OCI-LY7 (cell line): ENCODE results near the gene HEYL.

Experiments
- EZH2phosphoT487 ChIP-seq: fragments of 200-600 bp; sonication (generic); IDR thresholded peaks from 2 replicates; pipeline ENCODE4 v1.6.1; 2018; ENCODE audit warnings: low read depth, borderline replicate concordance, mild to moderate bottlenecking, mixed run types, antibody characterized with exemption, low read length, moderate library complexity, mixed read lengths
- TF ChIP-seq, protein P1 (sequence below): fragments of 200-600 bp; sonication (generic); conservative IDR thresholded peaks from 2 replicates; pipeline ENCODE4 v1.5.1; 2014; ENCODE audit warnings: mild to moderate bottlenecking, antibody characterized with exemption, low read length, moderate library complexity, mixed read lengths

GRCh38 chr1:39643705-39644104, 4.3 kb upstream of the HEYL start:
- TF ChIP-seq, protein P1, sequence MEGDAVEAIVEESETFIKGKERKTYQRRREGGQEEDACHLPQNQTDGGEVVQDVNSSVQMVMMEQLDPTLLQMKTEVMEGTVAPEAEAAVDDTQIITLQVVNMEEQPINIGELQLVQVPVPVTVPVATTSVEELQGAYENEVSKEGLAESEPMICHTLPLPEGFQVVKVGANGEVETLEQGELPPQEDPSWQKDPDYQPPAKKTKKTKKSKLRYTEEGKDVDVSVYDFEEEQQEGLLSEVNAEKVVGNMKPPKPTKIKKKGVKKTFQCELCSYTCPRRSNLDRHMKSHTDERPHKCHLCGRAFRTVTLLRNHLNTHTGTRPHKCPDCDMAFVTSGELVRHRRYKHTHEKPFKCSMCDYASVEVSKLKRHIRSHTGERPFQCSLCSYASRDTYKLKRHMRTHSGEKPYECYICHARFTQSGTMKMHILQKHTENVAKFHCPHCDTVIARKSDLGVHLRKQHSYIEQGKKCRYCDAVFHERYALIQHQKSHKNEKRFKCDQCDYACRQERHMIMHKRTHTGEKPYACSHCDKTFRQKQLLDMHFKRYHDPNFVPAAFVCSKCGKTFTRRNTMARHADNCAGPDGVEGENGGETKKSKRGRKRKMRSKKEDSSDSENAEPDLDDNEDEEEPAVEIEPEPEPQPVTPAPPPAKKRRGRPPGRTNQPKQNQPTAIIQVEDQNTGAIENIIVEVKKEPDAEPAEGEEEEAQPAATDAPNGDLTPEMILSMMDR, result no peak
- TF ChIP-seq EZH2phosphoT487, result no peak
